HG03097 (cell line): ENCODE data around the gene LDLRAD4.

Source experiments
- ATAC-seq: cut with Tn5 transposase; IDR thresholded peaks from one replicate; pipeline ENCODE4 v1.9.1; 2021; ENCODE audit not compliant: unreplicated experiment, low FRiP score

LDLRAD4 gene

GRCh38 chr18:13280070-13280795 is 61.7 kb downstream of the LDLRAD4 start:
- no peak for ATAC-seq

GRCh38 chr18:13281406-13281805 is 62.8 kb downstream of the LDLRAD4 start:
- no peak for ATAC-seq

GRCh38 chr18:13283746-13284145 is 65.2 kb downstream of the LDLRAD4 start:
- no peak for ATAC-seq

GRCh38 chr18:13284330-13285027 is 65.9 kb downstream of the LDLRAD4 start:
- ATAC-seq = no peak

GRCh38 chr18:13285874-13286273 is 67.3 kb downstream of the LDLRAD4 start:
- ATAC-seq = no peak

- ATAC-seq = no peak
These were observed 68.0 kb downstream of the LDLRAD4 start for GRCh38 chr18:13286456-13287125.

- no peak for ATAC-seq
These were observed 68.8 kb downstream of the LDLRAD4 start for GRCh38 chr18:13287372-13287771.

- ATAC-seq = no peak
These were observed 70.1 kb downstream of the LDLRAD4 start for GRCh38 chr18:13288509-13289133.

- ATAC-seq = no peak
These were observed 71.1 kb downstream of the LDLRAD4 start for GRCh38 chr18:13289481-13290205.

- no peak for ATAC-seq
These were observed 72.3 kb downstream of the LDLRAD4 start for GRCh38 chr18:13290856-13291271.

GRCh38 chr18:13291299-13291698 is 72.7 kb downstream of the LDLRAD4 start:
- ATAC-seq = no peak

GRCh38 chr18:13291745-13292447 is 73.3 kb downstream of the LDLRAD4 start:
- ATAC-seq = no peak

GRCh38 chr18:13292736-13293135 is 74.2 kb downstream of the LDLRAD4 start:
- ATAC-seq = no peak

- ATAC-seq = no peak
These were observed 75.7 kb downstream of the LDLRAD4 start for GRCh38 chr18:13294309-13294708.

GRCh38 chr18:13295894-13296293 is 77.3 kb downstream of the LDLRAD4 start:
- ATAC-seq = no peak

- ATAC-seq = no peak
These were observed 78.5 kb downstream of the LDLRAD4 start for GRCh38 chr18:13296867-13297574.

- no peak for ATAC-seq
These were observed 79.7 kb downstream of the LDLRAD4 start for GRCh38 chr18:13298262-13298661.

- ATAC-seq = no peak
These were observed 81.5 kb downstream of the LDLRAD4 start for GRCh38 chr18:13300029-13300428.

- no peak for ATAC-seq
These were observed 82.2 kb downstream of the LDLRAD4 start for GRCh38 chr18:13300796-13301195.
